IgD-negative memory B cell (primary cell): Measurements from ENCODE around the gene TENT5C. TPM values are rescaled to one million over a fixed set of nuclear protein-coding genes. Genes with fewer than 3 reads are reported as not detected.
A peak's percentile ranks its signal among the peaks of the same experiment; 100 is the strongest.

Experiments
- H3K27ac Mint-ChIP-seq, 3 donors: one replicate each; pipeline ENCODE4 v1.8.0; 2020 to 2022; ENCODE audit warnings: mild to moderate bottlenecking in 3 of 3, mixed read lengths in 3 of 3, moderate library complexity in 1 of 3
- H3K27me3 Mint-ChIP-seq: one replicate; pipeline ENCODE4 v1.8.0; 2021; ENCODE audit warnings: mixed read lengths
- H3K36me3 Mint-ChIP-seq: one replicate; pipeline ENCODE4 v1.8.0; 2020; ENCODE audit warnings: mild to moderate bottlenecking, mixed read lengths
- H3K4me1 Mint-ChIP-seq, 3 donors: one replicate each; pipeline ENCODE4 v1.8.0; 2020 to 2022; ENCODE audit warnings: mixed read lengths in 3 of 3, mild to moderate bottlenecking in 1 of 3
- H3K4me3 Mint-ChIP-seq, 4 donors: one replicate each; pipeline ENCODE4 v1.8.0; 2020 to 2022; ENCODE audit warnings: mild to moderate bottlenecking in 4 of 4, mixed read lengths in 4 of 4, moderate library complexity in 3 of 4
- H3K9me3 Mint-ChIP-seq, 3 donors: one replicate each; pipeline ENCODE4 v1.8.0; 2020 to 2021; ENCODE audit warnings: mixed read lengths in 3 of 3, mild to moderate bottlenecking in 1 of 3
- polyA plus RNA-seq: library from polyadenylated mRNA; unstranded; fragments of 300-500 nt; fragmentation: Illumina TruSeq; gene quantifications from one replicate; pipeline ENCODE4 v1.2.3, GENCODE V29; 2021

The TENT5C gene
- polyA plus RNA-seq, 1 donor from 2014 or later: 33.4 TPM

- Mint-ChIP-seq H3K4me3 (peak overlapping the region in 2 of 4 donors; percentile 9 to 15), H3K36me3 (peaks cover 18% of the 10 kb centered on the region), H3K9me3 (no peaks in the 10 kb centered on the region), H3K27ac (peak overlapping the region in 2 of 3 donors; percentile 69 to 84), H3K4me1 (peaks cover 42 to 70% (median 55%) of the 10 kb centered on the region in 3 donors), H3K27me3 (no peaks in the 10 kb centered on the region)
These were observed 16.9 kb downstream of the TENT5C start for GRCh38 chr1:117622726-117623125.

GRCh38 chr1:117623141-117623540, 17.3 kb downstream of the TENT5C start:
- no peak overlapping the region for H3K4me3 Mint-ChIP-seq
- H3K27ac Mint-ChIP-seq: peak overlapping the region; percentile 67 to 75 (median 69)
- no peaks in the 10 kb centered on the region for H3K27me3 Mint-ChIP-seq
- H3K9me3 Mint-ChIP-seq: no peaks in the 10 kb centered on the region
- H3K36me3 Mint-ChIP-seq: peaks cover 18% of the 10 kb centered on the region
- peaks cover 41 to 69% (median 52%) of the 10 kb centered on the region in 3 donors for H3K4me1 Mint-ChIP-seq

GRCh38 chr1:117623698-117624097, 17.9 kb downstream of the TENT5C start:
- H3K36me3 Mint-ChIP-seq: peaks cover 19% of the 10 kb centered on the region
- no peaks in the 10 kb centered on the region for H3K9me3 Mint-ChIP-seq
- H3K27ac Mint-ChIP-seq: peak overlapping the region; percentile 67 to 75 (median 71)
- peak overlapping the region in 1 of 4 donors; percentile 10 for H3K4me3 Mint-ChIP-seq
- no peaks in the 10 kb centered on the region for H3K27me3 Mint-ChIP-seq
- H3K4me1 Mint-ChIP-seq: peaks cover 39 to 64% (median 53%) of the 10 kb centered on the region in 3 donors

- Mint-ChIP-seq H3K4me1 (peaks cover 47 to 71% (median 52%) of the 10 kb centered on the region in 3 donors), H3K36me3 (peaks cover 21% of the 10 kb centered on the region), H3K27ac (peak overlapping the region; percentile 59 to 78 (median 67)), H3K27me3 (no peaks in the 10 kb centered on the region), H3K9me3 (no peaks in the 10 kb centered on the region), H3K4me3 (peak overlapping the region in 2 of 4 donors; percentile 29 to 68)
These were observed 21.8 kb downstream of the TENT5C start for GRCh38 chr1:117627546-117628130.

- Mint-ChIP-seq H3K4me1 (peaks cover 52 to 73% (median 58%) of the 10 kb centered on the region in 3 donors), H3K9me3 (no peaks in the 10 kb centered on the region), H3K4me3 (peak overlapping the region in 2 of 4 donors; percentile 14 to 41), H3K27me3 (no peaks in the 10 kb centered on the region), H3K36me3 (peaks cover 17% of the 10 kb centered on the region), H3K27ac (no peak overlapping the region)
These were observed 22.5 kb downstream of the TENT5C start for GRCh38 chr1:117628343-117628742.

- Mint-ChIP-seq H3K4me3 (peak overlapping the region in 1 of 4 donors; percentile 7), H3K27me3 (no peaks in the 10 kb centered on the region), H3K4me1 (peaks cover 54 to 78% (median 60%) of the 10 kb centered on the region in 3 donors), H3K27ac (peak overlapping the region in 1 of 3 donors; percentile 92), H3K36me3 (peaks cover 14% of the 10 kb centered on the region), H3K9me3 (no peaks in the 10 kb centered on the region)
These were observed 24.0 kb downstream of the TENT5C start for GRCh38 chr1:117629625-117630422.

- H3K27ac Mint-ChIP-seq: no peak overlapping the region
- no peaks in the 10 kb centered on the region for H3K9me3 Mint-ChIP-seq
- no peaks in the 10 kb centered on the region for H3K27me3 Mint-ChIP-seq
- peaks cover 11% of the 10 kb centered on the region for H3K36me3 Mint-ChIP-seq
- H3K4me1 Mint-ChIP-seq: peaks cover 48 to 73% (median 56%) of the 10 kb centered on the region in 3 donors
- H3K4me3 Mint-ChIP-seq: no peak overlapping the region
These were observed 24.7 kb downstream of the TENT5C start for GRCh38 chr1:117630423-117630998.

- no peaks in the 10 kb centered on the region for H3K9me3 Mint-ChIP-seq
- no peak overlapping the region for H3K27ac Mint-ChIP-seq
- H3K4me3 Mint-ChIP-seq: no peak overlapping the region
- H3K27me3 Mint-ChIP-seq: peaks cover 1% of the 10 kb centered on the region
- H3K4me1 Mint-ChIP-seq: peaks cover 52 to 77% (median 54%) of the 10 kb centered on the region in 3 donors
- H3K36me3 Mint-ChIP-seq: peaks cover 11% of the 10 kb centered on the region
These were observed 25.7 kb downstream of the TENT5C start for GRCh38 chr1:117631359-117632160.

- peaks cover 52 to 76% (median 55%) of the 10 kb centered on the region in 3 donors for H3K4me1 Mint-ChIP-seq
- H3K27me3 Mint-ChIP-seq: peaks cover 2% of the 10 kb centered on the region
- no peaks in the 10 kb centered on the region for H3K9me3 Mint-ChIP-seq
- peak overlapping the region in 3 of 4 donors; percentile 38 to 83 (median 71) for H3K4me3 Mint-ChIP-seq
- peak overlapping the region in 1 of 3 donors; percentile 69 for H3K27ac Mint-ChIP-seq
- peaks cover 8% of the 10 kb centered on the region for H3K36me3 Mint-ChIP-seq
These were observed 26.6 kb downstream of the TENT5C start for GRCh38 chr1:117632269-117633067.

GRCh38 chr1:117633068-117633345, 27.2 kb downstream of the TENT5C start:
- H3K4me1 Mint-ChIP-seq: peaks cover 50 to 76% (median 53%) of the 10 kb centered on the region in 3 donors
- no peaks in the 10 kb centered on the region for H3K9me3 Mint-ChIP-seq
- peak overlapping the region in 2 of 4 donors; percentile 28 to 83 for H3K4me3 Mint-ChIP-seq
- H3K27ac Mint-ChIP-seq: peak overlapping the region in 1 of 3 donors; percentile 69
- peaks cover 8% of the 10 kb centered on the region for H3K36me3 Mint-ChIP-seq
- peaks cover 2% of the 10 kb centered on the region for H3K27me3 Mint-ChIP-seq

- Mint-ChIP-seq H3K36me3 (peaks cover 8% of the 10 kb centered on the region), H3K27ac (peak overlapping the region in 2 of 3 donors; percentile 59 to 69), H3K9me3 (no peaks in the 10 kb centered on the region), H3K27me3 (peaks cover 2% of the 10 kb centered on the region), H3K4me1 (peaks cover 49 to 75% (median 51%) of the 10 kb centered on the region in 3 donors), H3K4me3 (peak overlapping the region in 2 of 4 donors; percentile 43 to 83)
These were observed 27.6 kb downstream of the TENT5C start for GRCh38 chr1:117633423-117633822.

GRCh38 chr1:117633936-117634335, 28.1 kb downstream of the TENT5C start:
- H3K36me3 Mint-ChIP-seq: peaks cover 5% of the 10 kb centered on the region
- H3K4me1 Mint-ChIP-seq: peaks cover 46 to 75% (median 51%) of the 10 kb centered on the region in 3 donors
- H3K27ac Mint-ChIP-seq: peak overlapping the region in 2 of 3 donors; percentile 23 to 59

GRCh38 chr1:117634631-117635030, 28.8 kb downstream of the TENT5C start:
- Mint-ChIP-seq H3K27ac (peak overlapping the region in 1 of 3 donors; percentile 23), H3K4me3 (peak overlapping the region in 2 of 4 donors; percentile 33 to 57), H3K27me3 (peaks cover 4% of the 10 kb centered on the region), H3K36me3 (no peaks in the 10 kb centered on the region), H3K9me3 (no peaks in the 10 kb centered on the region), H3K4me1 (peaks cover 39 to 69% (median 46%) of the 10 kb centered on the region in 3 donors)

More at GRCh38 chr1:117633936-117634335, 28.1 kb downstream of the TENT5C start:
- Mint-ChIP-seq H3K9me3 (no peaks in the 10 kb centered on the region), H3K27me3 (peaks cover 4% of the 10 kb centered on the region), H3K4me3 (peak overlapping the region in 1 of 4 donors; percentile 43)

- H3K27me3 Mint-ChIP-seq: peaks cover 4% of the 10 kb centered on the region
- H3K27ac Mint-ChIP-seq: peak overlapping the region in 2 of 3 donors; percentile 49 to 54
- H3K4me3 Mint-ChIP-seq: peak overlapping the region in 1 of 4 donors; percentile 30
- no peaks in the 10 kb centered on the region for H3K36me3 Mint-ChIP-seq
- H3K4me1 Mint-ChIP-seq: peaks cover 37 to 61% (median 44%) of the 10 kb centered on the region in 3 donors
- no peaks in the 10 kb centered on the region for H3K9me3 Mint-ChIP-seq
These were observed 30.0 kb downstream of the TENT5C start for GRCh38 chr1:117635805-117636204.
